Glomerular endothelial cell (primary cell): ENCODE measurements around the gene HS1BP3. TPM values are rescaled to one million over a fixed set of nuclear protein-coding genes. Genes with fewer than 3 reads are reported as not detected.

Experiments
- DNase-seq: peaks from one replicate; pipeline ENCODE4 v3.0.0-alpha.2; 2011; ENCODE audit warnings: low read depth, low spot score; ENCODE audit errors: extremely low read depth
- total RNA-seq: library from RNA; depleted of rRNA; stranded (reverse); fragments of >200 nt; gene quantifications from 2 replicates; pipeline ENCODE4 v1.2.3, GENCODE V29; 2015

Gene HS1BP3
- total RNA-seq, 1 donor from 2014 or later, result 52.3 TPM

DNA sequence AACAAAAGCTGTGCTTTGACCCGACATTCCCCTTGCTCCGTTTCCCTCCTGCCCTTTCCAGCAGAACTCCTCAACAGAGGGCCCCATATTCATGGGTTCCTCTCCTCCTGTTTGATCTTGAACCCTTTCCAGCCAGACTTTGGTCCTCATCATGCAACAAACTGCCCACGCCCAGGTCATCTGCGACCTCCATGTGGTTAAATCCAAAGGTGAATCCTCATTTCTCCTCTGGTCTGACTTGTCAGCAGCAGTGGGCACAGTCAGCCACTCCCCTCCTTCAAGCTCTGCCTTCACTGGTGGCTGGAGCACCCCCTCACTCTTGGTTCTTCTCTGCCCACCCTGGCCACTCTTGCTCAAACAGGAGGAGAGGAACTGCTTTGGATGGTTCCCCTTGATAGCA lies 2.7 kb downstream of the HS1BP3 start:
- no peak for DNase-seq

DNA sequence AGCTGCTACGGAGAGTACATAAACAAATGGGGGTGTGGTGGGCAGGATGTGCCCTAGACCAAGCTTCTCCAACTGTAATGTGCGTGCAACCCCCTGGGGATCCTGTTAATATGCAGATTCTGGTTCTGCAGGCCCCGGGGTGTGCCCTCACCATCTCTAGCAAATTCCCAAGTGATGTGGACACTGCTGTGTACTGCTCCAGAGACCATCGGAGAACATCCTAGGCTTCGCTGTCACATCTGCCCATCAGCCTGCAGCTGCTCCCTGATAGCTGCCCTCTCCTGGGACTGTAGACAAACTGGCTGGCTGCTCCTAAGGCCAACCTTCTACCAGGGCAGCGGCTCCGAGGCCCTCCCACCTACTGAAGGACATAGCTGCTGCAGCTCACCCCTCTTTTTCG lies 3.2 kb downstream of the HS1BP3 start:
- no peak for DNase-seq

DNA sequence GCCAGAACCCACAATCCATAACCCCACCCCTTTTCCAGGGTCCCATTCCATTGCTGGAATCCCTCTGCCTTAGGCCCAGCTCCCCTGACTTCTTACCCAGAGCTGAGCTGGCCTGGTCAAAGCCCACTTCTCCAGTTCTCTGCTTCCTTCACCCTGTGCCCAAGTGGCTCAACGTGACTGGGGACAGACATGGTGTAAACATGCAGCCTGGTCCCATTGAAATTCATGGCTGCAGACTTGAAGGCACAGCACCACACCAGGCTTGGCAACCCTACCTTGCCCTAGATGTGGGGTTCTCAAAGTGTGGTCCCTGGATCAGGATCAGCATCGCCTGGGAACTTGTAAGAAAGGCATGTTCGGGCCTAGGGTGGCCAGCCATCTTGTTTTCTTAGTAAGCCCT lies 3.7 kb downstream of the HS1BP3 start:
- no peak for DNase-seq

DNA sequence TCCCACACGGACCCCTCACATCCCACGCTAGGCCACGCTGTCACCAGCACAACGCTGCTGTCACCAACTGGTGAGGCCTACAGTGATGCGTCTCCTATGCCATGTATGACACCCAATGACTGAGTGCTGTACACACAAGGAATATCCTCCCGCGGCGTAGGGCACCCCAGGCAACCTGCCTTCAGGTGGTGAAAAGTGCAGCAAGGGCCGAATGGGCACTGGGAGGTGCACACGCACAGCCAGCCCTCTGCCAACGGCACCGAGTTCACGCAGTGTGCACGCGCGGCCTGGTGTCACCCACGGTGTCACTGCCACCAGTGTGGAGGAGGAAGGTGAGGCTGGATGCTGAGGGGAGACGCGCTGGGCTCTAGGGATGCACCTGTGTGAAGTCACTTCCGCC lies 4.5 kb downstream of the HS1BP3 start:
- no peak for DNase-seq

DNA sequence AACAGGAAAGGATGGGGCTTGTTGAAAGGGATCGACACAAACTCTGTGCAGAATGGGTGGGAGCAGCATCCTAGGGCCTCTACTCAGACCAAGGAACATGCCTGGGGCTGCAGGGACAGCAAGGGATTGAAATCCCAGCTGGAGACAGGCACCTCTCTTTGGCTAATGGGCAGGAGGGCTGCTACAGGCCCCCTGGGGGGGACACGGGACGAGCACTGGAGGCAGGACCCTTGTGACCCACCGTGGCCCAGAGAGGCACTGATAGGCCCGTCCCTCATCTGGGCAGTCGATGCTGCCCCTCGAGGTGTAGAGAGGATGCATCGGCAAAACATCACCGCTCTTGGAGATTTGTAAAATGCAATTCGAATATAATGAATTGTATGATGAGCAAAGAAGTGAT lies 5.1 kb downstream of the HS1BP3 start:
- DNase-seq, result no peak

DNA sequence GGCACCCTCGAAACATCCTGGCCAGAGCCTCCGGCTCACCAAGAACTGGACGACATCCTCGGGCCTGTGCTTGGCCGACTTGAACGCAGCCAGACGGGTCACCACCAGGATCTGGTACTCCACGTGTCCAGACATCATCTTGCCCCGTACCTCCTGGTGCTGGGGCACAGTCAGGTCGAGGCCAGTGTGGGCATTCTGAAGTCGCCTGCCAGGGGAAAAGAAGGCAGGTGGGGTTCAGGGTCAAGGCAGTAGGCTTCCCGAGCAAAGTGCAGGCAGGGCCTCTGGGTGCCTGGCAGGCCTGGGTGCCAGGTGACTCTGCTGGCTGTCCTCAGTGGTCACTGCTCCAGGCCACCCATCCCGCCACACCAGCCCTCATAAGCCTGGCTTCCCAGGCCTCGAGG lies 5.6 kb downstream of the HS1BP3 start:
- DNase-seq, result no peak

DNA sequence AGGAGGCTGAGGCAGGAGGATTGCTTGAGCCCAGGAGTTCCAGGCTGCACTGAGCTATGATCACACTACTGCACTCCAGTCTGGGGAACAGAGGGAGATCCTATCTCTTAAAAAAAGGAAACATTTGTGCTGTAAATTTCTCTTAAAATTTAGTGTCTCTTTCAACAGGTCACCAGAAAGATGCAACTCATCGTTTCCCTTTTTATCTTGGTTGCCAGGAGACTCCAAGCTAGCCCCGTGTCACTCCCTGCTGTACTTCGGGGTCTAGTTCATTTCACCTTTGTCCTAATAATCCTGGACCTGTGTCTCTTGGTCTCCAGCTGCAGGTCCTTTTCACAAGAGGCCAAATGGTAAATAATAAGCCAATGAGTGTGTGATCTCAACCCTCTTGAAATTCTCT lies 7.1 kb downstream of the HS1BP3 start:
- DNase-seq, result no peak

DNA sequence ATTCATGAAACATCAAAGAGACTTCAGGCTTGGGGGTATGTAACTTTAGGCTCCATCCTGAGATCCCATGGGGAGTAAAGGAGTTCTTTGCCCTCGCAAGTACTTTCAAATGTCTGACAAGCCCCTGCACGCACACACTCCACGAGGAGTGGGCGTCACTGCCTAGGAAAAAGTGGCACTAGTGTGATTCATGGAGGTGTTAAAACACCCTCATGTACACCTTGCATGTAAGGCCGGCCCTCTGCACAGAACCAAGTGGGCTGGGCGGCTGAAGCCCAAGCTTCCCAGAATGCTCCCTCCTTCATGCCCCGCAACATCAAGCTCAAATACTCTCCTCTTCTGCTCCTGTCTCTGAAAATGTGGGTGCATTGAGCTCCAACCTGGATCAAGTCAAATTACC lies 7.8 kb downstream of the HS1BP3 start:
- DNase-seq, result no peak

DNA sequence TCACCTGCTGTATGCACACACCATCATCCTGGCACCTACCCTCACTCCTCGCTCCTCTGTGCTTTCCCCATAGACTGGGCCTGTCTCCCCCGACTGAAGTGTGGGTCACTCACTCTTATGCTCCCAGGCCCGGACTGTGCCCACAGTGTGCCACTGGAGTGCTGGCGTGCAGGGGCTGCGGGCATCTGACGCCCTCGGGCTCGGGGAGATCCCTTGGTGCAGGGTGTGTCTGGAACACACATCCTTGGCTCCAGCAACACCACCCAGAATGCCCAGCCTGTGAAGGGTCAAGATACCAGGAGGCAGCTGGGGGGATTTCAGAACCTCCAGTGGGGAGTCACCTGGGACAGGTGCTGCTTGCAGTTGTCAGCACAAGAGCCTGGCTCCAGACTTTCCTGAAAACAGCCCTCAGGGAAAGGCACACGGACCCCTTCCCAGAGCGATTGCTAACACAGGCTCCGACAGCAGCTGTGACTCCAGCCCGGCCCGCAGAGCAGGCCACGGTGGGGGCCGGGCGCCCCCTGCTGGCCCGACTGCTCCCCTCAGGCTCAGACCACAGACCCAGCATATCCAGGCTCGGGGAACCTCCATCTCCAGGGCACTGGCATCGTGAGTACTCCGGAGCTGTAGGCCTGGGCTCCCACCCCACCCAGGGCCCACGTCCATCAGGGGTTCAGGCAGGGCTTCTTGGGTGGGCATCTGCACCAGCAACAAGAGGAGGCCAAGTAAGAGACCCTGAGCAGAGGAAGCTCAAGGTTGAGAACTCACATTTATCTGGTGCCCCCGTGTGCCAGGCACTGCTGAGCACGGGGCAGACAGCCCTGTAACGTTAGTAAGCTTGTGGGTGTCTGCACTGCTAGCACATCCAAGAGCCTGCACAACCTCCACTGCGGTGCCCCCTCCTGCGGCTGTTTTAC lies 8.6 kb downstream of the HS1BP3 start:
- no peak for DNase-seq

DNA sequence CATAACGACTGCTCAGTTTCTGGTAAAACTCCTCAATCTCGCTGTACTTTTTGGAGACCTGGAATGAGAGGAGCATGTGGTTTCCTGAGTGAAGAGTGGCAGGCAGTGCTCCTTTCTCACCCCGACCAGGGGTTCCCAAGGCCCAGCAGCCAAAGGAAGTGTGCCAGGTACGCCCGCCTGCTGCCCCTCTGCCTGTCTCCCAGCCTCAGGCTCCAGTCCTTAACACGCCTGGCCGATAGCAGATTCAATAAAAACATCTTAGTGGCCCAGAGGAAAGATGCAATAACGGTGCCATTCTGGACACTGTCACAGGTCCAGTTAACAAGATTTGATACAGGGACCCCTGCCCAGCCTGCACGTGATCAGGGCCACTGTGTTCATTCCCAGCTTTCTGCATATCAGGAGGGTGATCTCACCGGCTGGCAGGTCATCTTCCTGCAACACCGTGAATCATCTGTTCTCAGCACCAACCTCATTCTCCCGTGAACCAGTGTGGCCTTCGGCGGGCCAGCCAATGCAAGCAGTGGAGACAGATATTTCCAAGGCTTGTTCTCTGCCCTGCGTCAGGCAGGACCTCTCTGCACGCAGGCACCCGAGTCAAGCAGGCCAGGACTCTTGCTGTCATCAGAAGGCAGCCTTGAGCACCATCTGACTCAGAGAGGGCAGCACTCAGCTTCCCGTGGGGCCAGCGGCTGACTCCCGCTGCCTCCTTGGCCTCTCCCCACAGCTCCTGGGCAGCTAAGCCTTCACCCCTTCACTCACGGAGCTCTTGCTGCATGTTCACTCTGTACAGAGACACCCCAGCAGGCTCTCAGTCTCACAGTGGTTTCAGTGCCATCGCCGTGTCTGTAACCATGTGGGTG lies 9.5 kb downstream of the HS1BP3 start:
- no peak for DNase-seq

DNA sequence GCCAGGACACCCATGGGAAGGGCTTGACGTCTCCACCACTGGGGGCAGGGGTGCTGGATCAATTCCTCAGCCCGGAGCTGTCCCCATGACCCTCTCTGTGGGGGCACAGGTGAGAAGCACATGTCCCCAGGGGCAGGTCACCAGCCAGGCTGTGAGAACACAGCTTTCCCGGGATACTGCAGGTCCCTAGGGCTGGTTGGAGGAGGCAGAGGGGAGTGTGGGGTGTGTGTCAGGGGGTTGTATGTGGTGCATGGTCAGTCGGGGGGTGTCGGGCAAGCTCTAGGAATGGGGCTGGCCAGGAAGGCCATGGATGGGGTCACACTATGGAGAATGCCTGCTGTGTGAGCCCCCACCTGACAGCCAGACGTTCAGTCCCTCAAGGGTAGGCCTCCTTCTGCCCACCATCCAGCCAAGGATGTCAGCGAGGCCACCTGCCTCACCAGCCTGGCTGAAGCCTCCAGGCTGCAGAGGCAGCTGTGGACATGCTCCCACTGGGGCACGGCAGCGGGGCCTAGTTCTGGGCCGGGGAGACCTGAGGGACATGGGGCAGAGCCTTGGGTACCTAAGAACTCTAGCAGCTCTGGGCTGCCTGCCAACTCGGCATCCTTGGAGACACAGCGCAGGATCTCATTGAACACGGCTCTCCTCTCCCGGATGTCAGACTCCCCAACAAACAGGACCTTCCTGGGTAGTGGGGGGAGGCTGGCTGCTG lies 10.3 kb downstream of the HS1BP3 start:
- no peak for DNase-seq

DNA sequence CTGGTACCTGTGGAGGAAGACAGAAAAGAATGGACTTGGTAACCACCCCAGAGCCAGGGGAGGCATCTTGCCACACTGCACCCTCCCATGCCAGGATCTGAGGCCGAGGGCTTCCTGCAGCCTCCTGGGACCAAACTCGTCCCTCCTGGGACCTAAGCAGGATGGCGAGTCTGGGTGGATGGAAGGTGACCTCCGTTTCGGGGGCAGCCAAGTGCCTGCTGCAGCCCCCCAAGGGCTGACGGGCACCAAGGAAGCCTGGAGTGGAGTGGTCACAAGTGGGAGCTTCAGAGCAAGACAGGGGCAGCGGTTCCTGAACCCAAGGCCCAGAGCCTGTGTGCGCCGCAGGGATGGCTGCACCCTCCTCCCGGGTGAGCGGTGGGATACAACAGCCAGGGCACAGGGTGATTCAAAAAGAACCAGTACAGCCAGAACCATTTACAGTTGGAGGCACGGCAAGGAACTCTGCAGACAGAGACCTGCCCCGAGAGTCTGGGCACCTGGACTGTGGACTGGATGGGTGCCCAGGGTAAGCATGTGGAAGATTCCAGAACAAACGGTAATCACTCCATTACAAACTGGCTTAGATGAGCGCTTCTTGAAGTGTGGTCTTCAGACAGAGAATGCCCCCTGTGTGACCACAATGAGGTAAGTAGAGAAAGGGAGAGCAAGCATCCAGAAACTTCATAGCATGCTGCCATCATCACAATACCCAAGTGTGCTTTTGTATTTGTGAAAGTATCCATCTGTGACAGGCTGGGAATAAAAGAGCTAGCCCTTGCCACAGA lies 12.1 kb downstream of the HS1BP3 start:
- DNase-seq, result no peak

DNA sequence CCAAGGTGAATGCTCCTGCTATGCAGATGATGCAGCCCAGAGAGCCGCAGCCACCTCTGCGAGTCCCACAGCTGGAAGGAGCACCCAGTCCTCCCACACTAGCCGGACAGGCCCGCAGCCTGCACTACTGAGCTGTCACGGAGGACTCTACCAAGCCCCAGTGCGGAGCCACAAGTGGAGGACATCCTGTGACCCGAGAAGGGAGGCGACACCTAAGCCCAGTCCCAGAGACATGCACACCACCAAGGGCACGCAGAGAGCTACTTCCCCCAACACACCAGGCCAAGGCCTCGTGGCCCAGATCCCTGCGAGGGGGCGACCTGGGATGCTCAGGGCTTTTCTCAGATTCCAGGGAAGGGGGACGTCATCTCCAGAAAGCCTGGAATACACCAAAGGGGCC lies 12.9 kb downstream of the HS1BP3 start:
- DNase-seq, result no peak

DNA sequence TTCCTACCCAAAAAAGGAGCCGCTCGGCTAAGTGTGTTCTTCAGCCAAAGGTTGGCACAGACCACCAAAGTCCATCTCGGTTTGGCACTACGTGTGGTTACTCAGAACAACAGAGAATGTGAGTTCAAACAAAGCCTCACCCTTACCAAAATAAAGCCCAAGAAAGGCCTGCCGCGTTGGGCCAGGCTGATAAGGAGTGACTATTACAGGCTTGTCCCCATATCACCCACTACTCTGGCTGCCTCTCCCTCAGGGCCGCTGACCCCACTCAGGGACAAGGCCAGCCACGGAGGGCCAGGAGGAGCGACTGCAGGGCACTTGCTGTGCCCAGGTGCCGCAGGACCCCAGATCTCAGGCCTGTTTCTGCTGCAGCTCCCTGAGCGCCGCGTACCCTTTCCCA lies 13.8 kb downstream of the HS1BP3 start:
- DNase-seq, result no peak

DNA sequence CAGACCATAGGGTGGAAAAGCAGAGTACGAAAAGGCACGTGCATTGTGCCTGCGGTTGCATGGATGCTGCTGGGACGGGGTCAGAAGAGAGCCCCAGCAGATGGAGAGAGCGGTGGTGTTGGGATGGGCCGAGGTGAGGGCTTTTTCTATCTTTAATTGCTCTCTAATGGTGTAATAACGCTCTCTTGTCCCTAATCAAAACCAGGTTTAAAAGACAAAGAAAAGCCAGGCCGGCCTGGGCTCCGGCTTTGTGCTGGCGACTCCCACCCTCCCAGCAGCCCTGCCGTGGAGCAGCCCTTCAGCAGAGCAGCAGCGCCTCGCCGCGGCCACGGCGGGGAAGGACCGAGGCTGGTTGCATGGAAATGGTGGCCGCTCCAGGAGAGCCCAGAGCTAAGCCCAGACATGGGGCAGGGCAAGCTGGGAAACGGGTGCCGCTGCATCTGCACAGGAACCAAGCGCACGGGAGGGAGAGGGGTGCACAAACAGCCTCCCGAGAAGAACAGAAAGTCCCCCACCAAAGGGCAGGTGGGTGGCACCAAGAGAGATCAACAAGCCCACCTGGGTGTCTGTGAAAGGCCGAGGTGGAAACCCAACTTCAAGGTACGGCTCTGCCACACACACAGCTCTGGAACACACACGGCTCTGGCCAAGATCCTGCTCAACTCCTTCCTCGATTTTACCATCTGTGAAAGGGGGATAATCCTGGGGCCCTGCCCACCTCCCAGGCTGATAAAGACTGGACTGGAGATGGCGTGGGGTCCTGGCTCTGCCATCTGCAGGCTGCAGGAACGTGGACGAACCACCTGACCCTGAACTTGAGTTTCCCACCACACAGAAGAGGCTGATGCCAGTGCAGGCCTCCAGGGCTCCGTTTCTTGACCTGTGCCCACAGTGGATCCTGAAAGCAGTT lies 15.0 kb downstream of the HS1BP3 start:
- DNase-seq, result no peak

DNA sequence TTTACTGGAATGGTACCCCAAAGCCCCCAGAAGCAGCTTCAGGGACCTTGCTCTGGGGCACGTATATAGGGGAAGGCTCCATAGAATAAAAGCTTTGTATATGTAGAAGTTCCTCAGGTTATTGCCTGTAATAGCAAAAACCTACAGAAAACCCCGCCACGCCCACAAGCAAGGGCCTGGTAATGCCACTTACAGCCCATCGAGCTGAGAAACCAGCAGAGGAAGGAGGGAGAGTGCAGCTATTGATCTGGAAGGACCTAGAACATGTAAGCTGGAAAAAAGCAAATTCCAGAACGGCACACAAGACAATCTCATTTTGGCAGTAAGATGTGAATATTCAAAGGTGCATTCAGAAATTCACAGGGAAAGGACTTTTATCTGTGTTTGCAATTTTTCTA lies 15.8 kb downstream of the HS1BP3 start:
- DNase-seq, result no peak

DNA sequence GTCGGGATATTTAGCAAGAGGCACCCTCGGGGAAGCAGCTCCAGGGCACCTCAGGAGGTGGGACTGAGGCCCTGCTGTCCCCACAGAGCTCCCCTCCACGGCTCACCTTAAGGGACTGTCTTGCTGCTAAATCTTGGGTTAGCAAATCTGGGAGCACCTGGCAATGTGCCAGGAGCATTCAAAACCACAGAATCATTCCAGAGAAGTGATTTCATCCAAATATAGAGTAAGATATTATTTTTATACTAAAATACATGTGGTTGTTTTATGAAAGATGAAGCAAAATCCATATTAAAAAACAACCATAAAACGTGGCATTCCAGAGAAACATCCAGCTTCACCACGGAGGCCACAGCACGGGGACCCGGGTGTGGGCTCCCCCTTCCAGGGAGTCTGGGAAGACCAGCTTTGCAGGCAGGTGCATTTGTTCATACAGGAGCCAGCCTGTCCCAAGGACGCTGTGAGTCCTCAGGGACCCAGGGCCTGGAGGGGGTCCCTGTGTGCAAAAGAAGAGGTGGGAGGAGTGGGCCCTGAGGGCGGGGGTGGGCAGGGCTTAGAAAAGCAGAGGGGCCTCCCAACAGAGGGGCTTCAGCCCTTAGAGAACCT lies 16.3 kb downstream of the HS1BP3 start:
- no peak for DNase-seq

DNA sequence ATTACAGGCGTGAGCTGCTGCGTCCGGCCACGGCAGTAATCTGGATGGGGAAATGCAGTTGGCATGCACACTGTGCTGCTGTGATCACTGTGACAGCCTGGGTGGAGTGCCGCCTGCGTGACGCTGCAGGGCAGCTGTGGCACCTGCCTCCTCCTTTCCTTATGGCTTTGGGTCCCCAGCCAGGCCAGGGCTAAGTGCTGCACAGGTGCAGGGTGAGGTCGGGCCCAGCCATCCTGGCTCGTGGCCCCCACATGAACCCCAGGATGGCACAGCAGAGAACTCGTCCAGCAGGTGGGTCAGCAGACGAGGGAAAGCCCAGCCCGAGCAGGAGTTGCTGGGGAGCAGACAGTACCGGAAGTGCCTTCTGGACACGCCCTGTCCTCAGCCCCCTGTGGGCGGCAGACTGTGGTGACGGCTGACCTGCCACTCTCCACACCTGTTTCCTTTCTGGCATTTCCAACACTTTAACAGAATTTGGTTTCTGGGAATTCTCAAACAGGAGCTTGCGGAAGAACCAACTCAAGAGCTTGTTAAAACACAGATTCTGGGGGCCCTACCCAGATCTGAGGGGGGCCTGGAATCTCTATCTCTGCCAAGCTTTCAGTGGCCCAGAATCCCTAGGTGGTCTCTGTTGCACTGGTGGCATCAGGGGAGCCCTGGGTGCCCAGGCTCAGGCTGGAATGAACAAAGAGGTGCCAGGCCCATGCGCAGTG lies 16.9 kb downstream of the HS1BP3 start:
- DNase-seq, result no peak
